Chondrocyte (in vitro differentiated cells): ENCODE data around the gene STXBP5. TPM values are rescaled to one million over a fixed set of nuclear protein-coding genes. Genes with fewer than 3 reads are reported as not detected.

Experiments used
- DNase-seq: peaks from one replicate; pipeline ENCODE4 v3.0.0; 2021; ENCODE audit warnings: mixed read lengths, low spot score
- H3K27ac Mint-ChIP-seq: one replicate; pipeline ENCODE4 v1.8.0; 2021; ENCODE audit warnings: mild to moderate bottlenecking, moderate library complexity, mixed read lengths; ENCODE audit not compliant: unreplicated experiment
- H3K27me3 Mint-ChIP-seq: 2 replicates; pipeline ENCODE4 v1.8.0; 2021; ENCODE audit warnings: low read depth, mixed read lengths
- H3K36me3 Mint-ChIP-seq: 2 replicates; pipeline ENCODE4 v1.8.0; 2021; ENCODE audit warnings: low read depth, mixed read lengths
- H3K4me1 Mint-ChIP-seq: 2 replicates; pipeline ENCODE4 v1.8.0; 2021; ENCODE audit warnings: low read depth, mild to moderate bottlenecking, mixed read lengths
- H3K4me3 Mint-ChIP-seq: one replicate; pipeline ENCODE4 v1.8.0; 2021; ENCODE audit warnings: mild to moderate bottlenecking, moderate library complexity, mixed read lengths; ENCODE audit not compliant: unreplicated experiment
- H3K9me3 Mint-ChIP-seq: 2 replicates; pipeline ENCODE4 v1.8.0; 2021; ENCODE audit warnings: low read depth, mixed read lengths
- CTCF ChIP-seq: fragments of 200-600 bp; sonication (generic); IDR thresholded peaks from 2 replicates; pipeline ENCODE4 v1.5.0; 2021; ENCODE audit warnings: antibody characterized with exemption, mild to moderate bottlenecking, moderate library complexity
- total RNA-seq: library from RNA; stranded (reverse); gene quantifications from 3 replicates; pipeline ENCODE4 v1.2.1, GENCODE V29; 2021

STXBP5 gene
- total RNA-seq, 1 donor from 2014 or later, result 30.8 TPM

- DNase-seq, result no peak
- H3K4me1 Mint-ChIP-seq, result peaks cover 8% of the 10 kb centered on the region
- H3K27me3 Mint-ChIP-seq, result no peaks in the 10 kb centered on the region
- H3K27ac Mint-ChIP-seq, result no peak overlapping the region
- H3K4me3 Mint-ChIP-seq, result no peak overlapping the region
- H3K9me3 Mint-ChIP-seq, result no peaks in the 10 kb centered on the region
- no peak for TF ChIP-seq CTCF
- H3K36me3 Mint-ChIP-seq, result peaks cover 17% of the 10 kb centered on the region
These were observed 118.3 kb downstream of the STXBP5 start for GRCh38 chr6:147322299-147323162.

GRCh38 chr6:147325557-147325956 lies 121.3 kb downstream of the STXBP5 start:
- no peak overlapping the region for H3K4me3 Mint-ChIP-seq
- DNase-seq, result no peak
- H3K27ac Mint-ChIP-seq, result no peak overlapping the region
- peaks cover 8% of the 10 kb centered on the region for H3K4me1 Mint-ChIP-seq
- no peak for TF ChIP-seq CTCF
- no peaks in the 10 kb centered on the region for H3K9me3 Mint-ChIP-seq
- peaks cover 23% of the 10 kb centered on the region for H3K36me3 Mint-ChIP-seq
- H3K27me3 Mint-ChIP-seq, result no peaks in the 10 kb centered on the region

- Mint-ChIP-seq H3K4me3 (no peak overlapping the region), H3K27me3 (no peaks in the 10 kb centered on the region), H3K9me3 (no peaks in the 10 kb centered on the region), H3K36me3 (peaks cover 22% of the 10 kb centered on the region), H3K4me1 (no peaks in the 10 kb centered on the region), H3K27ac (no peak overlapping the region)
- no peak for DNase-seq
- TF ChIP-seq CTCF, result no peak
These were observed 127.2 kb downstream of the STXBP5 start for GRCh38 chr6:147331401-147331800.

- H3K4me3 Mint-ChIP-seq, result no peak overlapping the region
- no peaks in the 10 kb centered on the region for H3K9me3 Mint-ChIP-seq
- no peak for TF ChIP-seq CTCF
- H3K27ac Mint-ChIP-seq, result no peak overlapping the region
- H3K27me3 Mint-ChIP-seq, result no peaks in the 10 kb centered on the region
- H3K36me3 Mint-ChIP-seq, result peaks cover 11% of the 10 kb centered on the region
- H3K4me1 Mint-ChIP-seq, result no peaks in the 10 kb centered on the region
- no peak for DNase-seq
These were observed 133.7 kb downstream of the STXBP5 start for GRCh38 chr6:147337921-147338320.

- Mint-ChIP-seq H3K4me1 (no peaks in the 10 kb centered on the region), H3K27me3 (no peaks in the 10 kb centered on the region), H3K27ac (no peak overlapping the region), H3K36me3 (peaks cover 17% of the 10 kb centered on the region), H3K4me3 (no peak overlapping the region), H3K9me3 (no peaks in the 10 kb centered on the region)
- no peak for TF ChIP-seq CTCF
- DNase-seq, result no peak
These were observed 137.3 kb downstream of the STXBP5 start for GRCh38 chr6:147341486-147341885.
